HEK293 (cell line): ENCODE results near the gene SDHAF1.

ENCODE experiments used
- CTCF ChIA-PET: fragments of 350-600 bp; formaldehyde crosslinking; extraction: SDS; loops from one replicate; lab custom pipeline; 2021; ENCODE audit warnings: antibody characterized with exemption; lab: Yijun Ruan, JAX
- POLR2A ChIA-PET: fragments of 300-600 bp; formaldehyde crosslinking; extraction: SDS; loops from one replicate; lab custom pipeline; 2020; ENCODE audit warnings: antibody characterized with exemption, inconsistent platforms; lab: Yijun Ruan, JAX
- H3K27ac ChIP-seq: fragments of 200-500 bp; sonication (Bioruptor generic); 2 replicates; pipeline ENCODE4 v1.5.1; 2014; ENCODE audit warnings: low read depth, low read length, control low read depth, inconsistent platforms; ENCODE audit errors: extremely low read depth
- H3K36me3 ChIP-seq, 2 experiments: fragments of 200-500 bp in 1 of 2; sonication (Bioruptor generic) in 1 of 2; 1 replicate in 1 of 2; 2 replicates in 1 of 2; pipeline ENCODE4 v1.5.1; 2014 to 2017; ENCODE audit warnings: inconsistent platforms in 2 of 2, low read length in 2 of 2; ENCODE audit not compliant: control insufficient read depth in 2 of 2, insufficient read depth in 1 of 2
- H3K4me1 ChIP-seq: fragments of 200-500 bp; sonication (Bioruptor generic); 2 replicates; pipeline ENCODE4 v1.5.1; 2014; ENCODE audit warnings: mild to moderate bottlenecking, low read length, inconsistent platforms; ENCODE audit not compliant: control insufficient read depth, insufficient read depth
- H3K4me3 ChIP-seq: 2 replicates; pipeline ENCODE4 v1.5.1; 2011; ENCODE audit warnings: low read depth, mild to moderate bottlenecking, control low read depth, low read length, moderate library complexity
- H3K9me3 ChIP-seq: fragments of 200-500 bp; sonication (Bioruptor generic); 2 replicates; pipeline ENCODE4 v1.5.1; 2014; ENCODE audit warnings: low read depth, low read length, inconsistent platforms; ENCODE audit not compliant: control insufficient read depth, insufficient read depth
- EGR2 ChIP-seq: fragments of 450-650 bp; formaldehyde crosslinking; IDR thresholded peaks from 2 replicates; pipeline ENCODE4 v1.5.1; 2016; ENCODE audit warnings: low read depth, missing biosample characterization, missing genetic modification characterization
- IKZF3 ChIP-seq: fragments of 450-650 bp; IDR thresholded peaks from 2 replicates; pipeline ENCODE4 v1.5.0; 2018; ENCODE audit warnings: missing biosample characterization, mild to moderate bottlenecking, missing genetic modification characterization, moderate library complexity
- TCF7L2 ChIP-seq: IDR thresholded peaks from 2 replicates; pipeline ENCODE4 v1.6.1; 2011; ENCODE audit warnings: low read depth, mild to moderate bottlenecking, inconsistent platforms, low read length, moderate library complexity, borderline replicate concordance
- ZBTB20 ChIP-seq: fragments of 450-650 bp; formaldehyde crosslinking; IDR thresholded peaks from 2 replicates; pipeline ENCODE4 v1.5.1; 2016; ENCODE audit warnings: missing biosample characterization, missing genetic modification characterization
- ZFHX2 ChIP-seq: fragments of 450-650 bp; formaldehyde crosslinking; conservative IDR thresholded peaks from 2 replicates; pipeline ENCODE4 v1.5.1; 2016; ENCODE audit warnings: missing biosample characterization, missing genetic modification characterization
- ZNF121 ChIP-seq: fragments of 450-650 bp; formaldehyde crosslinking; IDR thresholded peaks from 2 replicates; pipeline ENCODE4 v1.5.1; 2016; ENCODE audit warnings: missing biosample characterization, missing genetic modification characterization
- ZNF175 ChIP-seq: fragments of 450-650 bp; formaldehyde crosslinking; IDR thresholded peaks from 2 replicates; pipeline ENCODE4 v1.5.1; 2016; ENCODE audit warnings: missing biosample characterization, missing genetic modification characterization
- ZNF23 ChIP-seq: fragments of 450-650 bp; formaldehyde crosslinking; IDR thresholded peaks from 2 replicates; pipeline ENCODE4 v1.5.1; 2016; ENCODE audit warnings: missing biosample characterization, missing genetic modification characterization, borderline replicate concordance
- ZNF274 ChIP-seq, 2 experiments: fragments of 200-500 bp in 1 of 2; fragments of 450-650 bp in 1 of 2; sonication (Bioruptor generic) in 1 of 2; formaldehyde crosslinking in 1 of 2; IDR thresholded peaks; 2 replicates each; pipeline versions ENCODE4 v1.5.1 to v1.6.1; 2014 to 2016; ENCODE audit warnings: borderline replicate concordance in 1 of 2, inconsistent platforms in 1 of 2, low read length in 1 of 2, missing biosample characterization in 1 of 2, missing genetic modification characterization in 1 of 2
- ZNF37A ChIP-seq: fragments of 450-650 bp; IDR thresholded peaks from 2 replicates; pipeline ENCODE4 v1.5.1; 2018; ENCODE audit warnings: missing biosample characterization, missing genetic modification characterization
- ZNF548 ChIP-seq: fragments of 450-650 bp; formaldehyde crosslinking; IDR thresholded peaks from 2 replicates; pipeline ENCODE4 v1.5.1; 2016; ENCODE audit warnings: missing biosample characterization, missing genetic modification characterization
- ZNF561 ChIP-seq: fragments of 450-650 bp; IDR thresholded peaks from 2 replicates; pipeline ENCODE4 v1.5.1; 2018; ENCODE audit warnings: missing biosample characterization, missing genetic modification characterization, borderline replicate concordance
- ZNF600 ChIP-seq: fragments of 450-650 bp; formaldehyde crosslinking; IDR thresholded peaks from 2 replicates; pipeline ENCODE4 v1.5.1; 2016; ENCODE audit warnings: missing biosample characterization, missing genetic modification characterization
- ZNF664 ChIP-seq: fragments of 450-650 bp; formaldehyde crosslinking; IDR thresholded peaks from 2 replicates; pipeline ENCODE4 v1.5.1; 2016; ENCODE audit warnings: missing biosample characterization, missing genetic modification characterization
- ZNF777 ChIP-seq: fragments of 450-650 bp; formaldehyde crosslinking; IDR thresholded peaks from 2 replicates; pipeline ENCODE4 v1.5.1; 2017; ENCODE audit warnings: missing biosample characterization, missing genetic modification characterization, borderline replicate concordance
- ZNF792 ChIP-seq: fragments of 450-650 bp; formaldehyde crosslinking; IDR thresholded peaks from 2 replicates; pipeline ENCODE4 v1.5.1; 2016; ENCODE audit warnings: missing biosample characterization, missing genetic modification characterization
- ZSCAN30 ChIP-seq: fragments of 450-650 bp; IDR thresholded peaks from 2 replicates; pipeline ENCODE4 v1.5.1; 2018; ENCODE audit warnings: missing biosample characterization, mild to moderate bottlenecking, missing genetic modification characterization, moderate library complexity
- TF ChIP-seq, protein P1 (sequence below): fragments of 450-650 bp; formaldehyde crosslinking; IDR thresholded peaks from 2 replicates; pipeline ENCODE4 v1.5.1; 2016; ENCODE audit warnings: missing biosample characterization, missing genetic modification characterization
- TF ChIP-seq, protein P2 (sequence below): fragments of 450-650 bp; formaldehyde crosslinking; IDR thresholded peaks from 2 replicates; pipeline ENCODE4 v1.5.1; 2016; ENCODE audit warnings: missing biosample characterization, missing genetic modification characterization
- TF ChIP-seq, protein P3 (sequence below): fragments of 450-650 bp; formaldehyde crosslinking; IDR thresholded peaks from 2 replicates; pipeline ENCODE4 v1.5.1; 2016; ENCODE audit warnings: missing biosample characterization, missing genetic modification characterization
- TF ChIP-seq, protein P4 (sequence below): fragments of 450-650 bp; formaldehyde crosslinking; optimal IDR thresholded peaks from 2 replicates; pipeline ENCODE3; 2016; ENCODE audit warnings: missing biosample characterization, mild to moderate bottlenecking, missing genetic modification characterization

Gene SDHAF1

DNA sequence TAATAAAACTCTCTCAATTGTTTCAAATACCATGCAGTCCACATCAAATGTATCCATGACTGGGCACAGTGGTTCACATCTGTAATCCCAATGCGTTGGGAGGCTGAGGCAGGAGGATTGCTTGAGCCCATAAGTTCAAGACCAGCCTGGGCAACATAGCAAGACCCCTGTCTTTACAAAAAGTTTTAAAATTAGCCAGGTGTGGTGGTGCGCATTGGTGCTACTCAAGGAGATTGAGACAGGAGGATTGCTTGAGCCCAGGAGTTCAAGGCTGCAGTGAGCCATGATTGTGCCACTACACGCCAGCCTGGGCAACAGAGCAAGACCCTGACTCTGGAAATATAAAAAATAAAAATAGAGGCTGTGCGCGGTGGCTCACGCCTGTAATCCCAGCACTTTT, 32.7 kb downstream of the SDHAF1 start:
- H3K9me3 ChIP-seq: no peaks in the 10 kb centered on the region
- H3K4me1 ChIP-seq: peaks cover 6% of the 10 kb centered on the region; the same call in 1 of the 2 replicates
- H3K36me3 ChIP-seq: peaks cover 50 to 84% of the 10 kb centered on the region in 2 experiments
- H3K27ac ChIP-seq: no peak overlapping the region
- POLR2A ChIA-PET: interaction anchor here (1.6 kb wide), 1 partner anchor 26 kb away, joined by 4 read pairs; the partner anchor contains the start of gene THAP8
- CTCF ChIA-PET: no interaction called here
- TF ChIP-seq ZNF121 (tag by site-specific recombination): peak; percentile 100
- TF ChIP-seq TCF7L2: no peak
- no peak overlapping the region for H3K4me3 ChIP-seq

DNA sequence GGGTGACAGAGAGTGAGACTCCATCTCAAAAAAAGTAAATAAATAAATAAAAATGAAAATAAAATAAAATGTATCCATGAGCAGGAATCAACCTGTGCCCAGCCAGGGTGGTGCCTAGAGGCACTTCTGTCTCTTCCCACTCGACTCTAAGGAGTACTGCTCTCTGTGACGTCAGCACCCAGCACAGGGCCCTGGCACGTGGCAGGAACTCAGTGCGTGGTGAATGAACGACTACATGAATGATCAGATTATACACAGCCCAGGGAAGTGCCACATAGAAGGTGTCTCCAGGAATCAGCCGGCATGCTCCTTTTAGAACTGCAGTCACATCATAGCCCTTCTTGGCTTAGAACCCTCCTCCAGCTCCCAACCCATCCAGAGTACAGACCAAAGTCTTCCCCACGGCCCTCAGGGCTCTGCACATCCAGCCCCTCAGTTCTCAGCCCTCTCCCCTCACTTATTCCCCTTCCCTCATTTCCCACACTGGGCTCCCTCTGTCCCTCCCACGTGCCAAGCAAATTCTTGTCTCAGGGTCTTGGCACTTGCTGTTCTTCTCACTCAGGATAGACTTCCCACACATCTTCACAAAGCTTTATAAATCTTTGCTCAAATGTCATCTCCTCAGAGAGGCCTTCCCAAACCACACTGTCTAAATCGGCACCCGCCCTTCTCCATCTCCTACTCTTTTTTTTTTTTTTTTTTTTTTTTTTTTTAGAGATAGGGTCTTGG, 33.5 kb downstream of the SDHAF1 start:
- peaks cover 45 to 80% of the 10 kb centered on the region in 2 experiments for H3K36me3 ChIP-seq
- no peaks in the 10 kb centered on the region for H3K9me3 ChIP-seq
- H3K27ac ChIP-seq: peak overlapping the region; percentile 39; the same call in 1 of the 2 replicates
- TF ChIP-seq ZNF792 (tag by site-specific recombination) (no peak), ZNF600 (tag by site-specific recombination) (peak; percentile 26; the same call in 1 of the 2 replicates), IKZF3 (tag by site-specific recombination) (no peak), ZNF548 (tag by site-specific recombination) (0 out of 2 replicates have a peak, but pooled peaks have one; percentile 38), ZNF777 (no peak), ZNF175 (tag by site-specific recombination) (no peak), EGR2 (peak; percentile 68), ZNF664 (tag by site-specific recombination) (no peak), ZNF37A (tag by site-specific recombination) (no peak), ZFHX2 (peak; percentile 52), ZNF274 (IDR thresholded peaks at IDR 0.05; ENCODE audit: low read length) (no peak), ZNF274 (tag by site-specific recombination; IDR thresholded peaks at IDR 0.05; ENCODE audit: borderline replicate concordance) (no peak), ZBTB20 (tag by site-specific recombination) (0 out of 2 replicates have a peak, but pooled peaks have one; percentile 16), ZNF561 (no peak)
- TF ChIP-seq, protein P1, sequence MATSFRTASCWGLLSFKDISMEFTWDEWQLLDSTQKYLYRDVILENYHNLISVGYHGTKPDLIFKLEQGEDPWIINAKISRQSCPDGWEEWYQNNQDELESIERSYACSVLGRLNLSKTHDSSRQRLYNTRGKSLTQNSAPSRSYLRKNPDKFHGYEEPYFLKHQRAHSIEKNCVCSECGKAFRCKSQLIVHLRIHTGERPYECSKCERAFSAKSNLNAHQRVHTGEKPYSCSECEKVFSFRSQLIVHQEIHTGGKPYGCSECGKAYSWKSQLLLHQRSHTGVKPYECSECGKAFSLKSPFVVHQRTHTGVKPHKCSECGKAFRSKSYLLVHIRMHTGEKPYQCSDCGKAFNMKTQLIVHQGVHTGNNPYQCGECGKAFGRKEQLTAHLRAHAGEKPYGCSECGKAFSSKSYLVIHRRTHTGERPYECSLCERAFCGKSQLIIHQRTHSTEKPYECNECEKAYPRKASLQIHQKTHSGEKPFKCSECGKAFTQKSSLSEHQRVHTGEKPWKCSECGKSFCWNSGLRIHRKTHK (tag by site-specific recombination): no peak
- ChIA-PET POLR2A (interaction anchor here (3.8 kb wide), 1 partner anchor 14 kb away, joined by 13 read pairs; the partner anchor contains the start of gene ALKBH6), CTCF (interaction anchor here (0.7 to 1.1 kb wide), 3 partner anchors 11 to 146 kb away, joined by 4 to 7 read pairs (median 4); partner anchors contain the start of gene ALKBH6)
- peaks cover 6% of the 10 kb centered on the region; the same call in 1 of the 2 replicates for H3K4me1 ChIP-seq
- no peak overlapping the region for H3K4me3 ChIP-seq

DNA sequence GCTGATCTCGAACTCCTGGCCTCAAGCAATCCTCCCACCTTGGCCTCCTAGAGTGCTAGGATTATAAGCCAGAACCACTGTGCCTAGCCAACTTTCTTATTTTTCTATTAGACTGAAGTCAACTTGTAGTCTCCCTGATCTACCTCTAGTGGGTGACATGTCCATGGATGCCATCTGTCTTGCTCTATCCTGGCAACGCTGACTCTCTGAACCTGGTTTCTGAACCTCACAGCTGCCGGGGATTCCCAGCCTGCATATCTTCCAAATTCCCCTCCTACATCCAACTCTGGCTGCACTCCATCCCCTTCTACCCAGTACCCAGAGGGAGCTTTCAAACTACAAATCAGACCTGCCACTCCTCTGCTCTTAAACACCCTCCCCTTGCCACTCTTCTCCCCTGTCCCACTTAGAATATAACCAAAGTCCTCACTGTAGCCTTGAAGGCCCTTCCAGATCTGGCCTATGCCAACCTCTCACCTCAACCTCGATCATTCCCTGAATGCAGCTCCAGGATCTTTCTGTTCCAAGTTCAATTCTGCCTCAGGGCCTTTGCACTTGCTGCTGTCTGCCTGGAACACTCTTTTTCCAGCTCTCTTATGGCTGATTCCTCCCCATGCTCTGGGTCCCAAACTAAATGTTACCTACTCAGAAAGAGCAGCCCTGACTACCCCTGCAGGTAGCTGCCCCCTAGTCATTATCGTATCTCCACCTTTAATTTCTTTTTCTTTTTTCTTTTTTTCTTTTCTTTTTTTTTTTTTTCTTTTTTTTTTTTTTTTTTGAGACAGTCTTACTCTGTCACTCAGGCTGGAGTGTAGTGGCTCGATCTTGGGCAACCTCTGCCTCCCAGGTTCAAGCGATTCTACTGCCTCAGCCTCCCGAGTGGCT, 35.5 kb downstream of the SDHAF1 start:
- H3K9me3 ChIP-seq: no peaks in the 10 kb centered on the region
- POLR2A ChIA-PET: interaction anchor here (0.6 to 3.8 kb wide), 5 partner anchors 16 to 1813 kb away, joined by 3 to 13 read pairs (median 7); partner anchors contain the start of gene ALKBH6
- H3K27ac ChIP-seq: no peak overlapping the region
- H3K4me3 ChIP-seq: no peak overlapping the region
- H3K36me3 ChIP-seq: peaks cover 43 to 79% of the 10 kb centered on the region in 2 experiments
- H3K4me1 ChIP-seq: peaks cover 6% of the 10 kb centered on the region; the same call in 1 of the 2 replicates
- CTCF ChIA-PET: interaction anchor here (0.6 to 1.1 kb wide), 4 partner anchors 24 to 483 kb away, joined by 3 to 4 read pairs (median 3); partner anchors contain the start of gene WDR62
- TF ChIP-seq, protein P2, sequence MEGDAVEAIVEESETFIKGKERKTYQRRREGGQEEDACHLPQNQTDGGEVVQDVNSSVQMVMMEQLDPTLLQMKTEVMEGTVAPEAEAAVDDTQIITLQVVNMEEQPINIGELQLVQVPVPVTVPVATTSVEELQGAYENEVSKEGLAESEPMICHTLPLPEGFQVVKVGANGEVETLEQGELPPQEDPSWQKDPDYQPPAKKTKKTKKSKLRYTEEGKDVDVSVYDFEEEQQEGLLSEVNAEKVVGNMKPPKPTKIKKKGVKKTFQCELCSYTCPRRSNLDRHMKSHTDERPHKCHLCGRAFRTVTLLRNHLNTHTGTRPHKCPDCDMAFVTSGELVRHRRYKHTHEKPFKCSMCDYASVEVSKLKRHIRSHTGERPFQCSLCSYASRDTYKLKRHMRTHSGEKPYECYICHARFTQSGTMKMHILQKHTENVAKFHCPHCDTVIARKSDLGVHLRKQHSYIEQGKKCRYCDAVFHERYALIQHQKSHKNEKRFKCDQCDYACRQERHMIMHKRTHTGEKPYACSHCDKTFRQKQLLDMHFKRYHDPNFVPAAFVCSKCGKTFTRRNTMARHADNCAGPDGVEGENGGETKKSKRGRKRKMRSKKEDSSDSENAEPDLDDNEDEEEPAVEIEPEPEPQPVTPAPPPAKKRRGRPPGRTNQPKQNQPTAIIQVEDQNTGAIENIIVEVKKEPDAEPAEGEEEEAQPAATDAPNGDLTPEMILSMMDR (tag by site-specific recombination): peak; percentile 58; the same call in 1 of the 2 replicates
- TF ChIP-seq ZNF23 (tag by site-specific recombination) (no peak), ZSCAN30 (tag by site-specific recombination) (no peak)
- TF ChIP-seq, protein P3, sequence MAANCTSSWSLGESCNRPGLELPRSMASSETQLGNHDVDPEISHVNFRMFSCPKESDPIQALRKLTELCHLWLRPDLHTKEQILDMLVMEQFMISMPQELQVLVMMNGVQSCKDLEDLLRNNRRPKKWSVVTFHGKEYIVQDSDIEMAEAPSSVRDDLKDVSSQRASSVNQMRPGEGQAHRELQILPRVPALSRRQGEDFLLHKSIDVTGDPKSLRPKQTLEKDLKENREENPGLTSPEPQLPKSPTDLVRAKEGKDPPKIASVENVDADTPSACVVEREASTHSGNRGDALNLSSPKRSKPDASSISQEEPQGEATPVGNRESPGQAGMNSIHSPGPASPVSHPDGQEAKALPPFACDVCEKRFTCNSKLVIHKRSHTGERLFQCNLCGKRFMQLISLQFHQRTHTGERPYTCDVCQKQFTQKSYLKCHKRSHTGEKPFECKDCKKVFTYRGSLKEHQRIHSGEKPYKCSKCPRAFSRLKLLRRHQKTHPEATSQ (tag by site-specific recombination): no peak
- TF ChIP-seq, protein P4, sequence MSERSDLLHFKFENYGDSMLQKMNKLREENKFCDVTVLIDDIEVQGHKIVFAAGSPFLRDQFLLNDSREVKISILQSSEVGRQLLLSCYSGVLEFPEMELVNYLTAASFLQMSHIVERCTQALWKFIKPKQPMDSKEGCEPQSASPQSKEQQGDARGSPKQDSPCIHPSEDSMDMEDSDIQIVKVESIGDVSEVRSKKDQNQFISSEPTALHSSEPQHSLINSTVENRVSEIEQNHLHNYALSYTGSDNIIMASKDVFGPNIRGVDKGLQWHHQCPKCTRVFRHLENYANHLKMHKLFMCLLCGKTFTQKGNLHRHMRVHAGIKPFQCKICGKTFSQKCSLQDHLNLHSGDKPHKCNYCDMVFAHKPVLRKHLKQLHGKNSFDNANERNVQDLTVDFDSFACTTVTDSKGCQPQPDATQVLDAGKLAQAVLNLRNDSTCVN (tag by site-specific recombination): peak; percentile 3
